Coronary artery (tissue), 2 donors: ENCODE measurements around the gene INPP5K.
A peak's percentile ranks its signal among the peaks of the same experiment; 100 is the strongest.

Source experiments
- DNase-seq: peaks from one replicate; pipeline ENCODE4 v3.0.0-alpha.2; 2017; ENCODE audit warnings: low spot score
- H3K27ac ChIP-seq, 2 donors: fragments of 200-600 bp; sonication (generic); one replicate each; pipeline ENCODE4 v1.5.1; 2016 to 2019
- H3K4me3 ChIP-seq: fragments of 200-600 bp; sonication (generic); 2 replicates; pipeline ENCODE4 v1.5.1; 2016; ENCODE audit warnings: mild to moderate bottlenecking, moderate library complexity
- CTCF ChIP-seq: fragments of 200-600 bp; sonication (generic); IDR thresholded peaks from one replicate; pipeline ENCODE4 v1.5.1; 2019; ENCODE audit warnings: antibody characterized with exemption

Gene INPP5K

GRCh38 chr17:1484676-1485422 lies 31.6 kb downstream of the INPP5K start:
- peak overlapping the region; percentile 97 to 100 for H3K27ac ChIP-seq
- H3K4me3 ChIP-seq = peak overlapping the region; percentile 97
- DNase-seq = peak; percentile 81
- TF ChIP-seq CTCF = no peak

- no peak for DNase-seq
- Histone ChIP-seq H3K4me3 (peak overlapping the region; percentile 97), H3K27ac (peak overlapping the region; percentile 97 to 100)
- no peak for TF ChIP-seq CTCF
Measured at GRCh38 chr17:1484060-1484535, 32.3 kb downstream of the INPP5K start.

GRCh38 chr17:1482680-1483079 lies 33.7 kb downstream of the INPP5K start:
- DNase-seq = no peak
- H3K27ac ChIP-seq = peak overlapping the region; percentile 27 to 70
- TF ChIP-seq CTCF = no peak
- H3K4me3 ChIP-seq = no peak overlapping the region

- DNase-seq = no peak
- Histone ChIP-seq H3K27ac (peak overlapping the region in 1 of 2 donors; percentile 70), H3K4me3 (no peak overlapping the region)
- TF ChIP-seq CTCF = no peak
Measured at GRCh38 chr17:1481736-1482135, 34.7 kb downstream of the INPP5K start.

GRCh38 chr17:1480747-1481465 lies 35.5 kb downstream of the INPP5K start:
- Histone ChIP-seq H3K4me3 (no peak overlapping the region), H3K27ac (peak overlapping the region in 1 of 2 donors; percentile 22)
- DNase-seq = no peak
- TF ChIP-seq CTCF = no peak

- no peak for DNase-seq
- H3K4me3 ChIP-seq = no peak overlapping the region
- H3K27ac ChIP-seq = no peak overlapping the region
- no peak for TF ChIP-seq CTCF
Measured at GRCh38 chr17:1478418-1478817, 38.0 kb downstream of the INPP5K start.
